Measurements from ENCODE around the gene HDAC7.

The HDAC7 gene

GRCh38 chr12:47773858-47774580 lies 45.7 kb downstream of the HDAC7 start:
- DNase-seq (ENCODE audit: low spot score), result no peak
- TF ChIP-seq CTCF (IDR thresholded peaks at IDR 0.05; ENCODE audit: extremely low read depth, missing control alignments), result no peak

- peak; percentile 61 for TF ChIP-seq CTCF (IDR thresholded peaks at IDR 0.05; ENCODE audit: extremely low read depth, missing control alignments)
- peak; percentile 96 for DNase-seq (ENCODE audit: low spot score)
Measured at GRCh38 chr12:47773062-47773857, 46.4 kb downstream of the HDAC7 start, which contains the start of gene SLC48A1. Gene SLC48A1 (plus strand): TSS chr12:47773238. CDS start chr12:47773305, 67 bp downstream.

GRCh38 chr12:47772738-47773061 lies 47.0 kb downstream of the HDAC7 start:
- no peak for DNase-seq (ENCODE audit: low spot score)
- TF ChIP-seq CTCF (IDR thresholded peaks at IDR 0.05; ENCODE audit: extremely low read depth, missing control alignments), result no peak

GRCh38 chr12:47772094-47772660 lies 47.5 kb downstream of the HDAC7 start:
- no peak for DNase-seq (ENCODE audit: low spot score)
- no peak for TF ChIP-seq CTCF (IDR thresholded peaks at IDR 0.05; ENCODE audit: extremely low read depth, missing control alignments)

- TF ChIP-seq CTCF (IDR thresholded peaks at IDR 0.05; ENCODE audit: extremely low read depth, missing control alignments), result no peak
- DNase-seq (ENCODE audit: low spot score), result no peak
Measured at GRCh38 chr12:47771304-47771703, 48.4 kb downstream of the HDAC7 start.

GRCh38 chr12:47770086-47770726 lies 49.5 kb downstream of the HDAC7 start:
- no peak for TF ChIP-seq CTCF (IDR thresholded peaks at IDR 0.05; ENCODE audit: extremely low read depth, missing control alignments)
- no peak for DNase-seq (ENCODE audit: low spot score)

Measured in GM20000 (cell line).